Glomerular endothelial cell (primary cell): ENCODE data around the gene TBC1D22B. TPM values are rescaled to one million over a fixed set of nuclear protein-coding genes. Genes with fewer than 3 reads are reported as not detected.
"Not testable (repeated sequence)": the region's sequence is repeated elsewhere in the genome, so short reads cannot be mapped to it uniquely, and the experiment has no call there.

Experiments used
- DNase-seq: peaks from one replicate; pipeline ENCODE4 v3.0.0-alpha.2; 2011; ENCODE audit warnings: low read depth, low spot score; ENCODE audit errors: extremely low read depth
- total RNA-seq: library from RNA; depleted of rRNA; stranded (reverse); fragments of >200 nt; gene quantifications from 2 replicates; pipeline ENCODE4 v1.2.3, GENCODE V29; 2015

TBC1D22B gene
- total RNA-seq, 1 donor from 2014 or later: 16.7 TPM

DNA sequence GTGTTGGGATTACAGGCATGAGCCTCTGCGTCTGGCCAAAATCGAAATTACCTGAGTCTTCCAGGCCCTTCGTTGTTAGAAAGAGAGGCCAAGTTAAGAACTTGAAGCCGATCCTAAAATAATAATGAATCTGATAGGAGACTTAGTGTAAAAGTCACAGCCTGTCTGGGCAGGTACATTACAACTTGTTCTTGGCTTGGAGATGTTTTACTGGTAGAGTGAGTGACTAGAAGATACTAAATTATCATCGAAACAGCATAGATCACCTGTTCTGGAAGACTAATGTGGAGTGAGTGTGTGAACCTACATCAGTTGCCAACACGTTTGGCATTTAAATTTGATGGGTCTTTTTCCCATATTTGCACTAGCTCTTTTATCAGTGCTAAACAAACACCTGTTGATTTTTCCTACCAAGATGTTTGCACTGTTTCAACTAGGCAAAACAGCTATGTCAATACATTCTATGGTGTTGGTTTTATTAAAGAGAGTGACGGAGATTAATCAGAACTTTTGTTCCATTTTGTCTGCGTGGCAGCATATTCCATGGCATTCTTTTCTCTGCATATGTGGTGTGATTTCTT, 5.0 kb downstream of the TBC1D22B start:
- DNase-seq: no peak

DNA sequence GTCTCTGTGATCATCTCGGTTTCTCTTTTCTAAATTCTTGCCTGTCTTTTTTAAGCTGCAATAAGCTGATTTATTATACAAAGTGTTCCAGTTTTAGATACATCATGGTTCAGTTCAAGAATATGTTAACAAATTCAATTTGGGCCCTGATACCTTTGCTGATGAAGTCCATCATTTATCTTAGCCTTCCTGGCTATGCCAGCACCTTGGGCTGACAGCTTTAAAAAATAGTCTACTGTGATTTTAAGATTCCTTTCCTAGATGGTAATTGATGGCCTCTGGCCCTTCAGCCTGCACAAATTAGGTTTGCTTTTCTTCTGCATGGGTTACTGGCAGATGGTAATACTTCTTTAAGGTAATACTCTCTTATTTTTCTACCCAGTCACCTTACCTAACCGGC, 7.4 kb downstream of the TBC1D22B start:
- no peak for DNase-seq

DNA sequence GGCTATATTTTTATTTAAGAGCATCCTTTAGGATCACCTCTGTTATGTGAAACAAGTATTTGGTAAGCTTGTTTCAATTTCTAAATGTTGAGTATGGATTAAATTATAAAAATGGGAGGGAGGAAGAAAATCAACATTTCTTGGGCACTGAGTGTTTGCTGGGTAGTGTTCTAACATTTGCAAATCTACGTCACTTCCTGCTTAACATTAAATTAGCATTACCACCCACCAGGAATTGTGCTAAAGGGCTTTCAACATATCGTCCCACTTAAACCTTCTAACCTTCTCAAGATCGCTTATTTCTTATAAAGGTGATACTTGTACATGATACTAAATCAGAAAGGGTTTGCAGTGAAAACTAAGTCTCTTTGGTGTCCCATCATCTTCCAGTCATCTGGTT, 8.3 kb downstream of the TBC1D22B start:
- DNase-seq: no peak

DNA sequence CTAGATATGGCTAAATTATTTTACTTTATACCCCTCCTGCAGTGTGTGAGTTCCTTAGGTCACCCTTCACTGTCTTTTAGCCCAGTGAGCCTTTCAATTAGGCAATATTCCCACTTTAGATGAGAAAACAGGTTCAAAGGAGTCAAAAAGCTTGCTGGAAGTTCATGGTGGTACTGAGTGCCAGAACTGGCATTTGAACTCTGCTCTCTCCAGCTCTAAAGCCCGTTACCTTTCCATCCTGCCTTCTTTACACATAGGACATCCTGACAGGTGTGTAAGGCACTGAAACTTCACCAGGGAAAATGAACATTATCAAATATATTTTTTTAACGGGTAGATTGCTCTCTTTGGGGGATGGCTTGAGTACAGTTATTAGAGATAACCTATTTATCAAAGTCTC, 11.5 kb downstream of the TBC1D22B start:
- DNase-seq: no peak

DNA sequence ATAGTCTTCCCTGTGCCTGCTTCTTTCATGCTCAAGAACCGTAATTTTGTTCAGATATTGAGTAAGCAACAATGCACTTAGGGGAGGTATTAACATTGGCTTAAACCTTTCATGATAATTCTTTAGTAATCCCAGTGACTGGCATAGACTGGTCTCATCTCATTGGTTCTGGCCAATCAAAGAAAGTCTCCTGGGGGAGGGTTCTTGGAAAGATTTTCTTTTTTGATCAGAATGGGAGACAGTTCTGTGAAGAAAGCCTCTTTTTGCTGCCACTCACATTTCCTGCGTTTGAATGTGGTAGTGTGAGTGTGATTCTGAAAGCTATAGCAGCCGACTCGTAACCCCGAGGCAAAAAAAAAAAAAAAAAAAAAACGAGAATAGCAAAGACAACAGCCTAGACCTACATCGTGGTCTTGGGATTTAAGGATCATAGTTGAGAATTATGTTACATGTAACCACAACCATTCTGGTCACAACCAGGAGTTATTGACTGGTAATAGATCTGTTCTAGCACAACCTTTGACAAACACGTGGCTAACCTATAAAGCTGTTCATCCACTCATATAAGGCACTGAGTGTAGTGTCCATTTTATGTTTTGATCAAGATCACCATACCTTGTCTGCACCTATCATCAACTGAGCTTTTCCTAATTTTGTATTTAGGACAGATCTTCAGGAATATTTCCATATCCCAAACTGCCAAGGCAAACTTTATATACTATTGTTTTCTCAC, 15.4 kb downstream of the TBC1D22B start:
- no peak for DNase-seq

DNA sequence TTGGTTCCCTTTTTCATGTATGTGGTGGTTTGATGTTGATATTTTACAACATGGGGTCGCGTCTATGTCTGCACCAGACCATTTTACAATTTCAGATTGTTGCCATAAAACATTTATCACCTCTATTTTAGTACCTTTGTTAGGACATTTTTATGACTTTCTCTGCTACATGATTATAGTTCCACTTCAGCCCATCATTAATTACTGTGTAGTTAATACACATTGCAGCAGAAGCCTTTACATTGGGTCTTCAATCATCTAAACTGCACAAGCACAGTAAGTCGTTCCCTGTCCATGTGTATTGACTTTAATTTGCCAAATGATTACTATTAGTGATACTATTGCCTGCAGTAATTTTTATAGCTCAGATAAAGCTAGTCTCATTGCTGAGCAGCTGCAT, 16.1 kb downstream of the TBC1D22B start:
- DNase-seq: no peak

DNA sequence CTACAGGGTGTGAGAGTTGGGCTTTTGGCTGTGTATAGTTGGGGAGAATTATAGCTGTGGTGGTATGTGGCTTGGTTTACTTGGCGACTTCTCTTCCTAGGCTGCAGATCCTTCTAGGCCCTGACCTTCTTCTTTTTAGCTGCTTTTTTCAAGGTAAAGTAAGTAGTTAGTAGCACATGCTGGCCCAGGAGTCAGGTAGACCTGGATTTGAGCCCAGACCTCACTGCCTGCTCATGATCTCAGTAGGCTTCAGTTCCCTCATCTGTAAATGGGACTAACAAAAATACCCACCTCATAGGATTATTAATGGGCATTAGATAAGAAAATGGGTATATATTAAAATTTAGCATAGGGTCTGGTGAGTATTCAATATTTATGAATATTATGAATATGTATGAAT, 17.8 kb downstream of the TBC1D22B start:
- DNase-seq: no peak

DNA sequence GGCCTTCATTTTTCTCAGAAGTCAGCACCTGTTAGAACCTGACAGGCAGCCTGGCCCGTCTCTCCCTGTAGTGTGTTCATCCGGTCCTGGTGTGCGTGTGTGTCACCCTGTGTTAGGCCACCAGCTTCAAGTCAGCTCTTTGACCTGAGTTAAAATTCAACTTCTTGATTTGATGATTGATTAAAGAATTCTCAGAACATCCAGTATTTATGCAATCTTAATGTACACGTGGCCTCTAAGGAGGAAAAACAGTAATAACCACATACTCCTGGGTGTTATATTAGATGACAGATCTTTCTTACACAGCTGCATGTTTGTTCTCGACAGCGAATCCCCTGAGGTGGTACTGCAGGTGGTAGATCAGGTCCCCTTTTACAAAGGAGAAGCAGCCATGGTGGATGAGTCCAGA, 19.4 kb downstream of the TBC1D22B start:
- DNase-seq: no peak

DNA sequence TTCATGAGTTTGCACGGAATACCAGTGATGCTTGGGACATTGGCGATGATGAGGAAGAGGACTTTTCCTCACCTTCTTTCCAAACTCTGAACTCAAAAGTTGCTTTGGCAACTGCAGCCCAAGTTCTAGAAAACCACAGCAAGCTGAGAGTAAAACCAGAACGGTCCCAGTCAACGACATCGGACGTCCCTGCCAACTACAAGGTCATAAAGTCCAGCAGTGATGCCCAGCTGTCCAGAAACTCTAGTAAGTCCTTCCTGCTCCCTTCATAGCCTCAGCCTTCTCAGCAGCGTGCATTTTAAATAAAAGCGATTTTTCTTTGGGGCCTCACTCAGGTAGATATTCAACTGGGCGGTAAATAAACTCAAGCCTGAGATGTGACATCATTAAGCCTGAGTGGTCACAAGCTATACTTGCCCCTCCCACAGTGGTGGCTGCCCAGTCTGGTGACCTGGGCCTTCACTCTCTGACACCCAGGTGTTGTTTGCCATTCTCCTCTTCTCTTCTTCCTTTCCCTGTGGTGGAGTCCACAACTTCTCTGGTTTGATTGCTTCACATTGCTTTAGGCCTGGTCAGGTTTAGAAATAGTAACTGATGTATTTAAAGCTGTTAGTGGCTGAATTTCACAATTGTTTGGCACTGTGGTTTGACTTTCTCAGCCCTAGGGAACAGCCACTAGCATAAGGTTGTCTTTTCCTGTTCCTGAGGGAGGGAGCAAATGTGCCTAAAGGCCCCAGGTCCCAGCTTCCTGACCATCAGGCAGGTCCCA, 22.0 kb downstream of the TBC1D22B start:
- DNase-seq: no peak

DNA sequence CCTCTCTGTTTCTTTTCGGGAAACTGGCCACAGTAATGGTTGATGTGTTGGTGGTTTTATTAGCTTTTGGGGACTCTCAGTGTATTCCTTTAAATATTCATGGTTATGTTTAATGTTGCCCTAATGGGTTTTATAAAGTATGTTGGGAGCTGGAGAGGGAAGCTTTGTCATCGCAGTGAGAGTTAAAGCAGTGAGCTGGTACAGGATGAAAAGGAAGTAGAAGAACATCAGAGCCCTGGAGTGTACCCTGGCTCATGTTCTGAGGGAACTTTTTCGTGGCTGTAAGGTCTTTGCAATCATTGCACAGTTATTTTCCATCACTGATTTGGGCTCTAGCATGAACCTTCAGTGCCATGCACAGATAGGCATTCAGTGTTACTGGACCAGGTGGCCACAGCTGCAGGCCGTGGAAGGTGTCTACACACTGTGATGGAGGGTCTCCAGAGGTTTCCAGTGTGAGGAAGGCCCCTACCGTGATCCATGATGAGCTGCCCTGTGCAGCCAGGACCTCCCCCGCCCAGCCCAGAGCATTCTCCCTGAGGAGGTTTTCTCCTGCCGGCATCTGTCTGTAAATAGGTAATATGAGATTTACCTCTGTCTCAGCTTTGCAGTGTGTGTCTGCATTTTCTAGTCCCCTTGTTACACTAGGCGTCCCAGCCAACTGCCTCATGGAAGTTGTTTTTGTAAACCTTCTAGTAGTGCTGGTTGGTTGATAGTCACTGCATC, 22.8 kb downstream of the TBC1D22B start:
- no peak for DNase-seq

DNA sequence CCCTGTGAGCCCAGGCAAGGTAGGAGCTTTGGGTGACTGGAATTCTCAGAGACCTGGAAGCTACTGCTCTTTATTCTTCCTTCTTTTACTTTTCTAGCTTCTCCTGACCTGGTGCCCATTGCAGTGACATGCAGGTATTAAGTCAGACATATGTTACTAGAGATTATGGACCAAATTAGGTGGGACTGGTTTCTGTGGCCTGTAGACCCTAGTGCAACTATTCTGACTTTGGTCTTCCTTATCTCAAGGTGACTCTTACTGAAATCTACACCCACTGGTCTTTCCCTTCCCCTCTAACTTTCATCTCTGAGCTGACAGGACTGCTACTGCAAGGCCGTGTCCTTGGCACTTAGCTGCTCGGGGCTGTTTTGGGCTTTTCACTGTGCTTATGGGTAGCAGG, 24.8 kb downstream of the TBC1D22B start:
- no peak for DNase-seq

DNA sequence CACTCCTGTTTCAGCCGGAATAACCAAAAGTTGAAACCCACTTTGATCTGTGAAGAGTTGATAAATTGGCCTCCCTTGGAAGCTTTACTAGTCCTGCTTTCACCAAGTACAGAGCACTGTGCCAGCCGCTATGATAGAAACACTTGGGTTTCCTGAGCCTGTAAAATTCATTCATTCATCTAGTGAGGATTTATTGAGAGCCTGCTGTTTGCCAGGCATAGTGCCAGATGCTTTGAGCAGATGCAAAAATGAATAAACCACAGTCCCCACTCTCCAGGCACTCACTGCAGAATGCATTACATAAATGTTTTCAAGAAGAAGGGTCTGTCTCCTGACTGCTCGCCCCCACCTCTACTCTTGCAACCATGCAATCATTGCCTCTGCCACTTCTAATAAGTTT, 25.7 kb downstream of the TBC1D22B start:
- DNase-seq: no peak

DNA sequence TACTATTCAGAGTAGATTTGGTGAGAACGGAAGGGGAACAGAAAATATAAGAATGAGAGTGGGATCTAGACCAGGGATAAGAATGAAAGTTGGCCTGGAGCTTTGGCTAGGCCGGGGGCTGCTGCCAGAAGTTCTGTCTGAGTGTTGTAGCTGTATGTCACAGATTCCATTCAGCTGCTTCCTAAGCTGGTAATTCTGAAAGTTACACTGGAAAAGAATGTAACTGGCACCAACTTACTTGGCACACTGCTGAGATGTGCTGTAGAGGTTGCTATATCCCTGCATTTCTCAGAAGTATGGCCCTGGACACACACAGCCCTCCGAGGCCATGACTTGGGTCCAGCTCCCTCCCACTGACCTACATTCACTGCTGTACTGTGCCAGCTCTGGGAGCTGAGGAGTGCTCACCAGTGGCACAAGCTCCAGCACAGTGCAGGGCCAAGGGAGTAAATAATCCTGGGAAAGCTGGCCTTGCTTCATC, 26.1 kb downstream of the TBC1D22B start:
- DNase-seq: no peak

DNA sequence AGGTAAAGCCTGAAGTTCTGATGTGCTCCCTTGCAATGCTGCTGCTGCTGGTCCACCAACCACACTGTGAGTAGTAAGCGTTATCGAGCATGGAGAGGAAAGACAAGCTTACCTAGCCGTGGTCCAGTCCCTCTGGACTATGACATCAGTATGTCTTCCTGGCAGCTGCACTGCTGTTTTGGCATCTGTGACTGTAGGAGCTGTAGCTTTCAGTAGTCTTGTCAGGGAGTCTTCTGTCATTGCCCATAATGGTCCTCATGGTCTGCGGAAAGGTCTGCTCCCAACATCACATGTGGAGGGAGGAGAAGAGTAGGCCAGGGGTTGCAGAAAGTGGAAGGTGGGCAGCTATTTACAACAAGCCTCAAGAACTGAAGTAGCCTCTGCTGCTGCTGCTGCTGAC, 27.2 kb downstream of the TBC1D22B start:
- DNase-seq: no peak

DNA sequence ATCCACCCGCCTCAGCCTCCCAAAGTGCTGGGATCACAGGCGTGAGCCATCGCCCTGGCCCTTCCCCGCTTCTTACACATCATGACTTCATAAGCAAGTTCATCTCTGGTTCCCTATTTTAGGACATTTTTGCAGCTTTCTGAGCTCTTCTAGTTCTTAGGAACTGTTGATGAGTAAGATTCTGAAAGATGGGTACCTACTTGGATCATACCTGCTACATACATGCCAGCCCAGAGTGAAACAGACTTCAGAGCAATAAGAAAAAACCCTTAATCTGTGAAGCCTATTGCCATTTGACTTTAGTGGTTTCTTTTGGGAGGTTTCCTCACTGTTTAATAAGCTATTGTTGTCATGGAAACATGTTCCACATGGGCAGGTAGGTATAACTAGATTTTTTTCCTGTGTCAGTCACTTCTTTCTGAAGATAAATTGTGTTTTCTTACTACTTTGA, 28.3 kb downstream of the TBC1D22B start:
- no peak for DNase-seq

DNA sequence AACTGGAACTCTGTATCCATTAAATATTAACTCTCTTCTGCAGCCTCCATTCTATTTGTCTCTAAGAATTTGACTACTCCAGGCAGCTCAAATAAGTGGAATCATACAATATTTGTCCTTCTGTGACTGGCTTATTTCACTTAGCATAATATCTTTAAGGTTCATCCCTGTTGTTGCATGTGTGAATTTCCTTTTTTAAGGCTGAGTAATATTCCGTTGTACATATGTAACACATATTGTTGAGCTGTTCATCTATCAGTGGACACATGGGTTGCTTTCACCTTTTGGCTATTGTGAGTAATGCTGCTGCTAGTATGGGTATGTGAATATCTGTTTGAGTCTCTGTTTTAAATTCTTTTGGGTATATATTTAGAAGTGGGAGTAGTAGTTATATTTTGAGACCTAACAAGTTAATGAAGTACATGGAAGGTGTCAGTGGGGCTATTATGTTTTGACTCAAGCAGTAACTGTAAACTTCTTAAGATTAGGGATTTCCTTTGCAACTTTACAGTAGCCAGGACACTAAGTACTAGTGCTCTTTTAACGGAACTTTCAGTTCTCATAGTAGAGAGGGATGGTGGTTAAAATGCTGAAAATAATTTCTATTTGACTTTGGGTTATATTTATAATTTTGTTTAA, 30.1 kb downstream of the TBC1D22B start:
- no peak for DNase-seq

DNA sequence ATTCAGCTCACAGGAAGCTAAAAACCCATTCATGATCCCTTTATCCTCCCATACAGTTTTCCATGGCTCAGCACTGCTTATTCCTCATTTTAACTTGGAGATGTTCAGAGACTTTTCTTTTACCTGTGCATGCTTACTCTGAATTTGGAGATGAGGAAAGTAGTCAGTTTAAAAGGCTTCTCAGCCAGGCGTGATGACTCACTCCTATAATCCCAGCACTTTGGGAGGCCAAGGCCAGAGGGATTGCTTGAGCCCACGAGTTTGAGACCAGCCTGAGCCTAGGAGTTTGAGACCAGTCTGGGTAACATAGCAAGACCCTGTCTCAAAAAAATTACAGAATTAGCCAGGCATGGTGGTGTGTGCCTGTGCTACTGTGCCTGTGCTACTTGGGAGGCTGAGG, 30.7 kb downstream of the TBC1D22B start:
- no peak for DNase-seq

DNA sequence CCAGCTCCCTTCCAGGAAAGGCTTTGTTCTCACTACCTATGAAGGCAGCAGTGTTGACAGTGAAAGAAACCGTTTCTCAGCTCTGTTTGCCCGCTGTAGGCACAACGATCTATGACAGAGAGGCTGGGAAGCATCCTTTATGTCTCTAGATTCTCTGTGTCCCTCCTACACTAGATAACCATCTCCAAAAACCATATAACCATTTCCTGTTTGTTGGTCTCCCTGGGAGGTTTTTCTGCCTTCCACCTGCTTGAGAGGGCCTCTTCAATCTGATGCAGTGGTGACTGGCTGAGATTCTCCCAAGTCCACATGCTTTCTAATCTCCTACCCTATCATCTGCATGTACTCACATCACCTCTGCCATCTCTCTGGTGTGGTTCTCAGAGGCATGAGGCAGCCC, 32.4 kb downstream of the TBC1D22B start:
- DNase-seq: no peak

DNA sequence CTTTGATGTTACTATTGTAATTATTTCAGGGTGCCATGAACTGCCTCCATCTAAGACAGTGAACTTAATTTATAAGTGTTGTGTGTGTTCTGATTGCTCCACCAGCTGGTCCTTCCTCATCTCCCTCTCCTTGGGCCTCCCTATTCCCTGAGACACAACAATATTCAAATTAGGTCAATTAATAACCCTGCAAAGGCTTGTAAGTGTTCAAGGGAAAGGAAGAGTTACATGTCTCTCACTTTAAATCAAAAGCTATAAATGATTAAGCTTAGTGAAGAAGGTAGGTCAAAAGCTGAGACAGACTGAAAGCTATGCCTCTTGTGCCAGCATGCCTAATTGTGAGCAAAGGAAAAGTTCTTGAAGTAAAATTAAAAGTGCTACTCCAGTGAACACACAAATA, 35.9 kb downstream of the TBC1D22B start:
- no peak for DNase-seq

DNA sequence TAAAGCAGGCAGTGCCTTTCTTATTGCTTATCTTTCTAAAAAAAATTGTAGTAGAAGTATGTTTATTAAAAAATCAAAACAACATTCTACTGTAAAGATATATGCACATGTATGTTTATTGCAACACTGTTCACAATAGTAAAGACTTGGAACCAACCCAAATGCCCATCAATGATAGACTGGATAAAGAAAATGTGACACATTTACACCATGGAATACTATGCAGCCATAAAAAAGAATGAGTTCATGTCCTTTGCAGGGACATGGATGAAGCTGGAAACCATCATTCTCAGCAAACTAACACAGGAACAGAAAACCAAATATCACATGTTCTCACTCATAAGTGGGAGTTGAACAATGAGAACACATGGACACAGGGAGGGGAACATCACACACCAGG, 40.1 kb downstream of the TBC1D22B start:
- DNase-seq: not testable (repeated sequence)

DNA sequence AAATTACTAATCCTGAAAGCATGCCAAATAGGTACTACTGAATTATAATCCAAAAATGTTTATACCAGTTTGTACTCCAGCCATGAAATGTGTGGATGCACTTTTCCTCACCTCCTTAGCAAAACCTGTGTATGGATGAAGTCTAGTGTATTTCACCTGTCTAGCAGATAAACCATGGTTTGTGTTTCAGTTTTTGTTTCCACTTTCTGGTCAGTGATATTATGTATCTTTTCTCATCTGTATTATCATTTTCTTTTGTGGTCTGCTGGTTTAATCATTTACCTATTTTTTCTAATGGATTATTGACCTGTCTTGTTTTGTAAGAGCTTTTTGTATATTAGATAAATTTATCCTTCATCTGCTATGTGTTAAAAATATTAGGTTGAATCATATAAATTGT, 41.4 kb downstream of the TBC1D22B start:
- no peak for DNase-seq
